MCF 10A (cell line): ENCODE data around the gene MYOF. TPM values are rescaled to one million over a fixed set of nuclear protein-coding genes. Genes with fewer than 3 reads are reported as not detected.

Experiments used
- BruUV-seq: library from RNA; stranded (reverse); fragments of 400-500 nt; replicated peaks from 2 replicates; lab custom pipeline; 2021; lab: Mats Ljungman, UMichigan
- CTCF ChIA-PET: fragments of 300-600 bp; sonication (Branson Sonifier 250); formaldehyde crosslinking; extraction: SDS; loops from one replicate; lab custom pipeline; 2021; ENCODE audit warnings: antibody characterized with exemption, inconsistent platforms; lab: Yijun Ruan, JAX
- POLR2A ChIA-PET: fragments of 300-600, 350-650 bp; sonication (Branson Sonifier 250); formaldehyde crosslinking; extraction: SDS; loops from one replicate; lab custom pipeline; 2020; ENCODE audit warnings: antibody characterized with exemption, inconsistent platforms; lab: Yijun Ruan, JAX
- DNase-seq: peaks from one replicate; pipeline ENCODE4 v3.0.0-alpha.2; 2018; ENCODE audit not compliant: unreplicated experiment
- H3K27ac Mint-ChIP-seq: one replicate; pipeline ENCODE4 v1.8.0; 2022; ENCODE audit warnings: mild to moderate bottlenecking, low read depth, mixed read lengths; ENCODE audit not compliant: unreplicated experiment
- H3K27me3 Mint-ChIP-seq: one replicate; pipeline ENCODE4 v1.8.0; 2022; ENCODE audit warnings: mixed read lengths; ENCODE audit not compliant: insufficient read depth, unreplicated experiment
- H3K36me3 Mint-ChIP-seq: one replicate; pipeline ENCODE4 v1.8.0; 2022; ENCODE audit warnings: mild to moderate bottlenecking, moderate library complexity, mixed read lengths; ENCODE audit not compliant: insufficient read depth, unreplicated experiment
- H3K4me1 Mint-ChIP-seq: one replicate; pipeline ENCODE4 v1.8.0; 2022; ENCODE audit warnings: mixed read lengths; ENCODE audit not compliant: insufficient read depth, unreplicated experiment
- H3K4me3 Mint-ChIP-seq: one replicate; pipeline ENCODE4 v1.8.0; 2022; ENCODE audit warnings: mild to moderate bottlenecking, moderate library complexity, mixed read lengths; ENCODE audit not compliant: unreplicated experiment
- H3K9me3 Mint-ChIP-seq: one replicate; pipeline ENCODE4 v1.8.0; 2022; ENCODE audit warnings: mixed read lengths; ENCODE audit not compliant: unreplicated experiment
- intact Hi-C: fragments of 100-400 bp; cut with micrococcal nuclease; formaldehyde crosslinking; loops from 2 replicates; pipeline ENCODE4 v1.14.1; 2022
- total RNA-seq: library from RNA; stranded (reverse); gene quantifications from 2 replicates; pipeline ENCODE4 v1.2.3, GENCODE V29; 2022
- TF ChIP-seq, protein P1 (sequence below): fragments of 200-600 bp; IDR thresholded peaks from one replicate; pipeline ENCODE4 v1.8.0; 2022; ENCODE audit warnings: antibody characterized with exemption, mild to moderate bottlenecking; ENCODE audit not compliant: unreplicated experiment

The MYOF gene
- total RNA-seq, 1 experiment from 2014 or later, result 167 TPM

DNA sequence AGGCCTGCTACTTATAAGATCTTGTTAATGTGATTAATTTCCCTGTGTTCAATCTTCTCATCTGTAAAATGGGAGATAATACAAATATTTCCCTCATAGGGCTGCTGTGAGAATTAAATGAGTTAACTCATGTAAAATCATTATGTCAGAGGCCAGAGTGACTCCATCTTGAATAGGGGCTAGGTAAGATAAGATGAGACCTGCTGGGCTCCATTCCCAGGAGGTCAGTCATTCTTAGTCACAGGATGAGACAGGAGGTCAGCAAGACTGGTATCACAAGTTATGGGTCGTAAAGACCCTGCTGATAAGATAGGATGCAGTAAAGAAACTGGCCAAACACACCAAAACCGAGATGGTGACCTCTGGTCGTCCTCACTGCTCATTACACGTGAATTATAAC is 207.7 kb downstream of the MYOF start:
- CTCF ChIA-PET, result no interaction called here
- Mint-ChIP-seq H3K4me1 (no peaks in the 10 kb centered on the region), H3K27me3 (no peaks in the 10 kb centered on the region), H3K36me3 (no peaks in the 10 kb centered on the region), H3K27ac (no peak overlapping the region), H3K9me3 (peaks cover 5% of the 10 kb centered on the region), H3K4me3 (no peak overlapping the region)
- TF ChIP-seq, protein P1, sequence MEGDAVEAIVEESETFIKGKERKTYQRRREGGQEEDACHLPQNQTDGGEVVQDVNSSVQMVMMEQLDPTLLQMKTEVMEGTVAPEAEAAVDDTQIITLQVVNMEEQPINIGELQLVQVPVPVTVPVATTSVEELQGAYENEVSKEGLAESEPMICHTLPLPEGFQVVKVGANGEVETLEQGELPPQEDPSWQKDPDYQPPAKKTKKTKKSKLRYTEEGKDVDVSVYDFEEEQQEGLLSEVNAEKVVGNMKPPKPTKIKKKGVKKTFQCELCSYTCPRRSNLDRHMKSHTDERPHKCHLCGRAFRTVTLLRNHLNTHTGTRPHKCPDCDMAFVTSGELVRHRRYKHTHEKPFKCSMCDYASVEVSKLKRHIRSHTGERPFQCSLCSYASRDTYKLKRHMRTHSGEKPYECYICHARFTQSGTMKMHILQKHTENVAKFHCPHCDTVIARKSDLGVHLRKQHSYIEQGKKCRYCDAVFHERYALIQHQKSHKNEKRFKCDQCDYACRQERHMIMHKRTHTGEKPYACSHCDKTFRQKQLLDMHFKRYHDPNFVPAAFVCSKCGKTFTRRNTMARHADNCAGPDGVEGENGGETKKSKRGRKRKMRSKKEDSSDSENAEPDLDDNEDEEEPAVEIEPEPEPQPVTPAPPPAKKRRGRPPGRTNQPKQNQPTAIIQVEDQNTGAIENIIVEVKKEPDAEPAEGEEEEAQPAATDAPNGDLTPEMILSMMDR, result no peak
- no peak for DNase-seq
- POLR2A ChIA-PET, result no interaction called here
- BruUV-seq, result no TSS peak
- intact Hi-C loops, result no loop called here

DNA sequence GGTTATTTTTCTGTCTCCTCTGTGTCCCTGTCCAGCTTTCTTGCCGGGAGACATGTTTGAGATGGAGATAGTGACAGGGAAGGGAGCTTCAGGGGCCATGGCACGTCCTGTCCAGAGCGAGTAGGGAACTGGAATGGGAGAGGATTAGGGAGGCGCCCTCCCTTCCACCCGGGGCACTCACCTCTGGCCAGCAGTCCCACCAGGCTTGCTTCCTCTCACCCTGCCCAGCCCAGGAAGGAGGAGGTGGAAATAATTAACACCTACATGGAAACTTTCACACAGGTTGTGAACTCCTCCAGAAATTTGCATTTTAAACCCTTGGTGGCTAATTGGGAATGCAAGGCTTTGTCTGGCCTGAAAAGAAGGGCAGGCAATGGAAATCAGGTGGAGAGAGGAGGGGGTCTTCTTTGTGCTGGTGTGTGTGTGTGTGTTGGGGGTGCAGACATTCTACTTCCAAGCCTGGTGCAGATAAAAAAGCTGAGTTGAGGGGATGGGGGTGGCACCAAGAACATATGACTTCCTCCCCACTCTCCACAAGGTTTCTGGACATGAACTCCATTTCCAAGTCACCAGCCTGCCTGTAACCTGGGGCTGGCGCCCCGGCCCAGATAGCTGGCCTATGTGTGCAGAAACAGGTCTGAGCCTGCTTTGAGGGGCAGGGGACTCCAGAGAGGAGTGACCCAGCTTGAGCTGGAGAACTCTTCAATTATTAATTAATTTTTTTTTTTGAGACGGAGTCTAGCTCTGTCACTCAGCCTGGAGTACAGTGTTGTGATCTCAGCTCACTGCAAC is 209.1 kb downstream of the MYOF start:
- ChIA-PET POLR2A (no interaction called here), CTCF (interaction anchor here (0.6 to 0.7 kb wide), 2 partner anchors 8 to 1109 kb away, joined by 3 to 10 read pairs; no protein-coding TSS in a partner anchor)
- no peaks in the 10 kb centered on the region for H3K4me1 Mint-ChIP-seq

DNA sequence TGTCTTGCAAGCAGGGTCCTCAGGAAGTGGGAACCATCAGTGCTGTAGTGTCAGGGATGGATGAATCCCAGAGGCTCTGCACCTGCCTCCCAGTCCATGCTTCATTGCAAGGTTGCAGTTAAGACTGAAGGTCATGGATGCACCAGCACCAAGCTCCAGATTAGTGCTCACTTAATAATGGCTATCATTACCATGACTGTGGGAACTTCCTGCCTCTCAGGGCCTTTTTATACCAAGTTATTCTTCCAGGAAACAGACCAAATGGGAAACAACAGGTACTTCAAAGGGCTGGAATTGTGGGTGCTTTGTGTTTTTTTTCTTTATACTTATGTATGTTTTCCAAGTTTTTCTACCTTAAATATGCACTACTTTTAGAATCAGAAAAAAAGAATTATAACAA is 210.8 kb downstream of the MYOF start:
- ChIA-PET POLR2A (no interaction called here), CTCF (interaction anchor here (0.7 kb wide), 2 partner anchors 12 to 307 kb away, joined by 3 read pairs; no protein-coding TSS in a partner anchor)
- TF ChIP-seq, protein P1, result no peak
- DNase-seq, result no peak
- Mint-ChIP-seq H3K27ac (no peak overlapping the region), H3K4me3 (no peak overlapping the region), H3K9me3 (peaks cover 8% of the 10 kb centered on the region), H3K27me3 (no peaks in the 10 kb centered on the region), H3K36me3 (no peaks in the 10 kb centered on the region), H3K4me1 (no peaks in the 10 kb centered on the region)
- intact Hi-C loops, result no loop called here
- no TSS peak for BruUV-seq

More for the DNA sequence above, 209.1 kb downstream of the MYOF start:
- Mint-ChIP-seq H3K27ac (no peak overlapping the region), H3K9me3 (peaks cover 8% of the 10 kb centered on the region), H3K36me3 (no peaks in the 10 kb centered on the region), H3K4me3 (no peak overlapping the region), H3K27me3 (no peaks in the 10 kb centered on the region)
- BruUV-seq, result no TSS peak
- DNase-seq, result no peak
- intact Hi-C loops, result no loop called here
- TF ChIP-seq, protein P1, result no peak

DNA sequence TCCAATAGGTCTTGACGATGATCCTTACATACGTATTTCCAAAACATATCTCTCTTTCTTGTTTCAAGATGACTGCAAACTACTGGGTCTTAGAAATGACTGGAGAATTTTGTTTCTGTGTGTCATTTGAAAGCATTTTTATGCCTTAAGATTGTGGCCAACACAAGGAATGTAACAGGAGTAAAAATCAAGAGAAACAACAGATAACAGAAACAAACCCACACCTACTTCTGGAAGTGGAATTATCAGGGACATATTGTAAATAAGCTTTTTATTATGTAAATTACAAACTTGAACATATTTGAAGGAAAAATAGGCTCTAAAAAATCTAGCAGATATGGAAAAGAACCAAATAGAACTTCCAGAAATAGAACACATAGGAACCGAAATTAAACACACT is 212.9 kb downstream of the MYOF start:
- Mint-ChIP-seq H3K9me3 (peaks cover 8% of the 10 kb centered on the region), H3K4me3 (no peak overlapping the region), H3K27ac (no peak overlapping the region), H3K36me3 (no peaks in the 10 kb centered on the region), H3K4me1 (no peaks in the 10 kb centered on the region), H3K27me3 (no peaks in the 10 kb centered on the region)
- no TSS peak for BruUV-seq
- no peak for DNase-seq
- intact Hi-C loops, result no loop called here
- ChIA-PET POLR2A (interaction anchor here (0.5 kb wide), 1 partner anchor 33 kb away, joined by 3 read pairs; no protein-coding TSS in a partner anchor), CTCF (interaction anchor here (0.6 to 0.7 kb wide), 2 partner anchors 17 to 191 kb away, joined by 3 to 4 read pairs; no protein-coding TSS in a partner anchor)
- TF ChIP-seq, protein P1, result no peak
